Hematopoietic multipotent progenitor cell treated with erythropoietin and hydrocortisone succinate and interleukin-3 and kit ligand, for 4 days (in vitro differentiated cells): ENCODE measurements around the gene AFAP1L2.

Source experiments
- DNase-seq: peaks from one replicate; pipeline ENCODE4 v3.0.0-alpha.2; 2015

AFAP1L2 gene

GRCh38 chr10:114385557-114385956 is 18.7 kb downstream of the AFAP1L2 start:
- no peak for DNase-seq

- no peak for DNase-seq
Measured at GRCh38 chr10:114384601-114385000, 19.7 kb downstream of the AFAP1L2 start.

GRCh38 chr10:114384181-114384580 is 20.1 kb downstream of the AFAP1L2 start:
- DNase-seq, result no peak

GRCh38 chr10:114380797-114381196 is 23.5 kb downstream of the AFAP1L2 start:
- no peak for DNase-seq

GRCh38 chr10:114380060-114380459 is 24.2 kb downstream of the AFAP1L2 start:
- DNase-seq, result no peak

GRCh38 chr10:114379631-114380041 is 24.7 kb downstream of the AFAP1L2 start:
- DNase-seq, result no peak

GRCh38 chr10:114376523-114376922 is 27.8 kb downstream of the AFAP1L2 start:
- DNase-seq, result no peak

- DNase-seq, result no peak
Measured at GRCh38 chr10:114375047-114375446, 29.3 kb downstream of the AFAP1L2 start.

GRCh38 chr10:114374053-114374791 is 30.1 kb downstream of the AFAP1L2 start:
- no peak for DNase-seq

GRCh38 chr10:114373631-114374030 is 30.7 kb downstream of the AFAP1L2 start:
- DNase-seq, result no peak

- DNase-seq, result no peak
Measured at GRCh38 chr10:114372995-114373394, 31.3 kb downstream of the AFAP1L2 start.

- no peak for DNase-seq
Measured at GRCh38 chr10:114372179-114372578, 32.1 kb downstream of the AFAP1L2 start.

GRCh38 chr10:114370966-114371365 is 33.3 kb downstream of the AFAP1L2 start:
- no peak for DNase-seq

GRCh38 chr10:114370199-114370598 is 34.1 kb downstream of the AFAP1L2 start:
- no peak for DNase-seq

GRCh38 chr10:114368057-114368391 is 36.3 kb downstream of the AFAP1L2 start:
- DNase-seq, result no peak

GRCh38 chr10:114367351-114368056 is 36.8 kb downstream of the AFAP1L2 start:
- peak; percentile 24 for DNase-seq

- DNase-seq, result no peak
Measured at GRCh38 chr10:114364726-114365125, 39.6 kb downstream of the AFAP1L2 start.

GRCh38 chr10:114363745-114364454 is 40.4 kb downstream of the AFAP1L2 start:
- DNase-seq, result no peak

- no peak for DNase-seq
Measured at GRCh38 chr10:114362826-114363355, 41.4 kb downstream of the AFAP1L2 start.

GRCh38 chr10:114359953-114360345 is 44.4 kb downstream of the AFAP1L2 start:
- no peak for DNase-seq

- DNase-seq, result no peak
Measured at GRCh38 chr10:114359041-114359952, 45.0 kb downstream of the AFAP1L2 start.

- no peak for DNase-seq
Measured at GRCh38 chr10:114357515-114357996, 46.7 kb downstream of the AFAP1L2 start.
